Esophagus muscularis mucosa (tissue), 3 donors: ENCODE results near the gene AP3S1.

Experiments
- POLR2A ChIP-seq: fragments of 450-650 bp; IDR thresholded peaks from one replicate; pipeline ENCODE4 v1.6.1; 2017; ENCODE audit warnings: antibody characterized with exemption, moderate library complexity, mild to moderate bottlenecking, low read depth
- TF ChIP-seq, protein P1 (sequence below), 3 experiments: fragments of 200-600 bp in 2 of 3; fragments of 450-650 bp in 1 of 3; sonication (generic) in 2 of 3; IDR thresholded peaks; one replicate each; pipeline ENCODE4 v1.5.1; 2017 to 2019; ENCODE audit warnings: antibody characterized with exemption in 3 of 3, mild to moderate bottlenecking in 2 of 3, moderate library complexity in 1 of 3

DNA sequence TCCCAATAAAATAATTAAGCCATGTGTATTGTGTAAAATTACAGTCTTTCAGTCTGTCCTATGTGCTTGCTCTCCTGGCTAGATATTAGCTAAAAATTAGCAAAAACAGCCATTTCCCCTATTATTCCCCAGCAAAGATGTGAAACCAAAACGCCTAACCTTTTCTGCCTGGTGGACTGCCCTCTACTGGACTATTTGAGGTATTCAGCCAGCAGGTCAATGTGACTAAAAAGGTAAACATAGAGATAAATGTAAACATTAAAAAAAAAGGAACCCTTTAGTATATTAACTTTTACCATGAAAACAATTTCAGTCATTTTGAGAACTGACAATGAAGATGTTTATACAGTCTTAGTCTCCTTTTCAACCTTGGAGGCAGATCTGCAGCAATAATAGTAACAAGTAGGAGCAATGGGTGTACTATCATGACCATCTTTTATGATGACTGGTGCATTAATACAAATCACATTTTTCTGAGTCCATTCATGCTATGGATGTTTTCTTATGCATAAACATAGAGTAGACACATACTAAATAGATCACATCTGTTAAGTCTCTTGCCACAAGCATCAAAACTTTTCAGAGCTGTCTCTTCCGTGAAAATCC is 10.5 kb upstream of the AP3S1 start:
- no peak for TF ChIP-seq POLR2A
- TF ChIP-seq, protein P1, sequence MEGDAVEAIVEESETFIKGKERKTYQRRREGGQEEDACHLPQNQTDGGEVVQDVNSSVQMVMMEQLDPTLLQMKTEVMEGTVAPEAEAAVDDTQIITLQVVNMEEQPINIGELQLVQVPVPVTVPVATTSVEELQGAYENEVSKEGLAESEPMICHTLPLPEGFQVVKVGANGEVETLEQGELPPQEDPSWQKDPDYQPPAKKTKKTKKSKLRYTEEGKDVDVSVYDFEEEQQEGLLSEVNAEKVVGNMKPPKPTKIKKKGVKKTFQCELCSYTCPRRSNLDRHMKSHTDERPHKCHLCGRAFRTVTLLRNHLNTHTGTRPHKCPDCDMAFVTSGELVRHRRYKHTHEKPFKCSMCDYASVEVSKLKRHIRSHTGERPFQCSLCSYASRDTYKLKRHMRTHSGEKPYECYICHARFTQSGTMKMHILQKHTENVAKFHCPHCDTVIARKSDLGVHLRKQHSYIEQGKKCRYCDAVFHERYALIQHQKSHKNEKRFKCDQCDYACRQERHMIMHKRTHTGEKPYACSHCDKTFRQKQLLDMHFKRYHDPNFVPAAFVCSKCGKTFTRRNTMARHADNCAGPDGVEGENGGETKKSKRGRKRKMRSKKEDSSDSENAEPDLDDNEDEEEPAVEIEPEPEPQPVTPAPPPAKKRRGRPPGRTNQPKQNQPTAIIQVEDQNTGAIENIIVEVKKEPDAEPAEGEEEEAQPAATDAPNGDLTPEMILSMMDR (IDR thresholded peaks at IDR 0.05) = peak; percentile 60 to 80 (median 64)
